ENCODE data around the gene PPARG. TPM values are rescaled to one million over a fixed set of nuclear protein-coding genes. Genes with fewer than 3 reads are reported as not detected.

PPARG gene
- total and polyA plus RNA-seq, 10 of the 15 experiments (the other 5 are each of a cell fraction or from before 2014, with no cell fraction given), result 0.06 to 0.86 (median 0.12) TPM; not detected in 5

DNA sequence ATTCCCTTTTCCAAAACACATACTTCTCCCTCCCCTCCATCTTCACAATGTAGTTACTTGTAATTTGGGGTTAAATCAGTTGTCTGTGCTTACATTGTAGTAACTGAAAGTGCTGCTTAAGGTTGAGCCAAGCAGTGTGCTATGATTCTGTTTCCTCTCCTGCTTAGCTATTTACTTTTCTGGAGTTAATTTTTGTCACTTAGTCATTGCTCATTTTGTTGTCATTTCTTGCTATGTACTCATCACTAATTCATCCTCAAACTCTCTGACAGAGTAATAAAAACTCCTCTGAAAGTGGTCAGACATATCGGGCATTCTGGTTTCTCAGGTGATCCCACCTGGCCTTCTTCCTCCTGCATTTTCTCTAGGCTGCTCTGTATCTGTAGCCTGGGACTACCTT, 80.7 kb downstream of the PPARG start:
- ATAC-seq (no peak), DNase-seq (ENCODE audit: low read depth, low spot score) (no peak), FAIRE-seq (no peak)
- H3K9me3 ChIP-seq (replicated peaks; ENCODE audit: control insufficient read depth, insufficient read depth, low read length), result no peaks in the 10 kb centered on the region
- in situ Hi-C loops (cut with MboI), result no loop called here
- ChIA-PET RAD21 (ENCODE audit: unreplicated experiment) (interaction anchor here (1.0 kb wide), 1 partner anchor 19 kb away, joined by 3 read pairs; no protein-coding TSS in a partner anchor), POLR2A (no interaction called here), SMC1A (ENCODE audit: uncharacterized antibody, unreplicated experiment) (no interaction called here), CTCF (no interaction called here)
- H2AFZ ChIP-seq (ENCODE audit: control insufficient read depth, low read depth, low read length), result no peak overlapping the region
- H3K4me1 ChIP-seq (ENCODE audit: control insufficient read depth, insufficient read depth, low read length), result no peaks in the 10 kb centered on the region
- H3K9ac ChIP-seq (ENCODE audit: control insufficient read depth, insufficient read depth, low read length), result no peak overlapping the region
- no peaks in the 10 kb centered on the region; a peak in 2 of 4 replicates for H3K27me3 ChIP-seq (replicated peaks in 1 of 2; ENCODE audit: control insufficient read depth in 2 of 2, insufficient read depth in 2 of 2, low read length in 1 of 2)
- no peaks in the 10 kb centered on the region for H3K79me2 ChIP-seq (ENCODE audit: control insufficient read depth, insufficient read depth, low read length)
- H3K4me2 ChIP-seq (ENCODE audit: control insufficient read depth, insufficient read depth), result no peak overlapping the region
- H3K4me3 ChIP-seq, result no peak overlapping the region
- intact Hi-C loops (cut with micrococcal nuclease; ENCODE audit: unreplicated experiment), result no loop called here
- no TSS peak for BruUV-seq (replicated peaks)
- WGBS (ENCODE audit: insufficient coverage, insufficient replicate concordance, low lambda C conversion rate, missing lambda C conversion rate), result 0% methylated on average over 1 of the region's 1 CpG
- no peak overlapping the region for H3K27ac ChIP-seq (ENCODE audit: control insufficient read depth, insufficient read depth)
- no peaks in the 10 kb centered on the region for H3K36me3 ChIP-seq (ENCODE audit: control insufficient read depth in 2 of 2, insufficient read depth in 2 of 2, low read length in 1 of 2)
- no peaks in the 10 kb centered on the region for H4K20me1 ChIP-seq (ENCODE audit: control insufficient read depth, insufficient read depth)
- TF ChIP-seq FOS (IDR thresholded peaks at IDR 0.05; ENCODE audit: borderline replicate concordance, extremely low read depth, insufficient read length), result no peak
- TF ChIP-seq NFYB (IDR thresholded peaks at IDR 0.05; ENCODE audit: insufficient read depth, low read depth, low read length), result no peak
- no peak for TF ChIP-seq LARP7 (IDR thresholded peaks at IDR 0.05)
- no peak for TF ChIP-seq DPF2 (IDR thresholded peaks at IDR 0.05)
- no peak for TF ChIP-seq ZNF207 (IDR thresholded peaks at IDR 0.05; ENCODE audit: borderline replicate concordance)
- no peak for TF ChIP-seq BACH1 (IDR thresholded peaks at IDR 0.05; ENCODE audit: borderline replicate concordance)
- no peak for TF ChIP-seq SREBF2 (IDR thresholded peaks at IDR 0.05; ENCODE audit: low read length)
- TF ChIP-seq BMI1 (IDR thresholded peaks at IDR 0.05; ENCODE audit: borderline replicate concordance), result no peak
- TF ChIP-seq YBX1 (IDR thresholded peaks at IDR 0.05), result no peak
- TF ChIP-seq CREM (IDR thresholded peaks at IDR 0.05; ENCODE audit: low read depth), result no peak
- TF ChIP-seq, protein P1, sequence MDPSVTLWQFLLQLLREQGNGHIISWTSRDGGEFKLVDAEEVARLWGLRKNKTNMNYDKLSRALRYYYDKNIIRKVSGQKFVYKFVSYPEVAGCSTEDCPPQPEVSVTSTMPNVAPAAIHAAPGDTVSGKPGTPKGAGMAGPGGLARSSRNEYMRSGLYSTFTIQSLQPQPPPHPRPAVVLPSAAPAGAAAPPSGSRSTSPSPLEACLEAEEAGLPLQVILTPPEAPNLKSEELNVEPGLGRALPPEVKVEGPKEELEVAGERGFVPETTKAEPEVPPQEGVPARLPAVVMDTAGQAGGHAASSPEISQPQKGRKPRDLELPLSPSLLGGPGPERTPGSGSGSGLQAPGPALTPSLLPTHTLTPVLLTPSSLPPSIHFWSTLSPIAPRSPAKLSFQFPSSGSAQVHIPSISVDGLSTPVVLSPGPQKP (IDR thresholded peaks at IDR 0.05; ENCODE audit: low read depth, low read length), result no peak
- TF ChIP-seq, protein P2, sequence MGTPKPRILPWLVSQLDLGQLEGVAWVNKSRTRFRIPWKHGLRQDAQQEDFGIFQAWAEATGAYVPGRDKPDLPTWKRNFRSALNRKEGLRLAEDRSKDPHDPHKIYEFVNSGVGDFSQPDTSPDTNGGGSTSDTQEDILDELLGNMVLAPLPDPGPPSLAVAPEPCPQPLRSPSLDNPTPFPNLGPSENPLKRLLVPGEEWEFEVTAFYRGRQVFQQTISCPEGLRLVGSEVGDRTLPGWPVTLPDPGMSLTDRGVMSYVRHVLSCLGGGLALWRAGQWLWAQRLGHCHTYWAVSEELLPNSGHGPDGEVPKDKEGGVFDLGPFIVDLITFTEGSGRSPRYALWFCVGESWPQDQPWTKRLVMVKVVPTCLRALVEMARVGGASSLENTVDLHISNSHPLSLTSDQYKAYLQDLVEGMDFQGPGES (IDR thresholded peaks at IDR 0.05), result no peak
- no peak for TF ChIP-seq CBX5 (IDR thresholded peaks at IDR 0.05; ENCODE audit: low read depth)
- TF ChIP-seq SIX5 (IDR thresholded peaks at IDR 0.05; ENCODE audit: low read depth, low read length, severe bottlenecking), result no peak
- no peak for TF ChIP-seq SUZ12 (IDR thresholded peaks at IDR 0.05; ENCODE audit: unreplicated experiment)
- TF ChIP-seq TAF1 (IDR thresholded peaks at IDR 0.05; ENCODE audit: borderline replicate concordance, low read depth, low read length), result no peak
- TF ChIP-seq GABPA (IDR thresholded peaks at IDR 0.05; ENCODE audit: low read depth), result no peak
- TF ChIP-seq, protein P3, sequence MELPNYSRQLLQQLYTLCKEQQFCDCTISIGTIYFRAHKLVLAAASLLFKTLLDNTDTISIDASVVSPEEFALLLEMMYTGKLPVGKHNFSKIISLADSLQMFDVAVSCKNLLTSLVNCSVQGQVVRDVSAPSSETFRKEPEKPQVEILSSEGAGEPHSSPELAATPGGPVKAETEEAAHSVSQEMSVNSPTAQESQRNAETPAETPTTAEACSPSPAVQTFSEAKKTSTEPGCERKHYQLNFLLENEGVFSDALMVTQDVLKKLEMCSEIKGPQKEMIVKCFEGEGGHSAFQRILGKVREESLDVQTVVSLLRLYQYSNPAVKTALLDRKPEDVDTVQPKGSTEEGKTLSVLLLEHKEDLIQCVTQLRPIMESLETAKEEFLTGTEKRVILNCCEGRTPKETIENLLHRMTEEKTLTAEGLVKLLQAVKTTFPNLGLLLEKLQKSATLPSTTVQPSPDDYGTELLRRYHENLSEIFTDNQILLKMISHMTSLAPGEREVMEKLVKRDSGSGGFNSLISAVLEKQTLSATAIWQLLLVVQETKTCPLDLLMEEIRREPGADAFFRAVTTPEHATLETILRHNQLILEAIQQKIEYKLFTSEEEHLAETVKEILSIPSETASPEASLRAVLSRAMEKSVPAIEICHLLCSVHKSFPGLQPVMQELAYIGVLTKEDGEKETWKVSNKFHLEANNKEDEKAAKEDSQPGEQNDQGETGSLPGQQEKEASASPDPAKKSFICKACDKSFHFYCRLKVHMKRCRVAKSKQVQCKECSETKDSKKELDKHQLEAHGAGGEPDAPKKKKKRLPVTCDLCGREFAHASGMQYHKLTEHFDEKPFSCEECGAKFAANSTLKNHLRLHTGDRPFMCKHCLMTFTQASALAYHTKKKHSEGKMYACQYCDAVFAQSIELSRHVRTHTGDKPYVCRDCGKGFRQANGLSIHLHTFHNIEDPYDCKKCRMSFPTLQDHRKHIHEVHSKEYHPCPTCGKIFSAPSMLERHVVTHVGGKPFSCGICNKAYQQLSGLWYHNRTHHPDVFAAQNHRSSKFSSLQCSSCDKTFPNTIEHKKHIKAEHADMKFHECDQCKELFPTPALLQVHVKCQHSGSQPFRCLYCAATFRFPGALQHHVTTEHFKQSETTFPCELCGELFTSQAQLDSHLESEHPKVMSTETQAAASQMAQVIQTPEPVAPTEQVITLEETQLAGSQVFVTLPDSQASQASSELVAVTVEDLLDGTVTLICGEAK (IDR thresholded peaks at IDR 0.05; ENCODE audit: borderline replicate concordance), result no peak
